ENCODE results near the gene CLP1. TPM values are rescaled to one million over a fixed set of nuclear protein-coding genes. Genes with fewer than 3 reads are reported as not detected.

CLP1 gene
- total RNA-seq, 1 donor from 2014 or later = 11.9 TPM

- intact Hi-C loops (cut with DNase I) = loop anchor here (5.0 to 10.0 kb wide), 2 partner anchors 72 to 305 kb away; partner anchors contain the start of genes P2RX3, SSRP1 and UBE2L6
- ATAC-seq = peak; percentile 18
- no peak for DNase-seq (ENCODE audit: low spot score)
These were observed 18.1 kb upstream of the CLP1 start for GRCh38 chr11:57639321-57640067.

DNA sequence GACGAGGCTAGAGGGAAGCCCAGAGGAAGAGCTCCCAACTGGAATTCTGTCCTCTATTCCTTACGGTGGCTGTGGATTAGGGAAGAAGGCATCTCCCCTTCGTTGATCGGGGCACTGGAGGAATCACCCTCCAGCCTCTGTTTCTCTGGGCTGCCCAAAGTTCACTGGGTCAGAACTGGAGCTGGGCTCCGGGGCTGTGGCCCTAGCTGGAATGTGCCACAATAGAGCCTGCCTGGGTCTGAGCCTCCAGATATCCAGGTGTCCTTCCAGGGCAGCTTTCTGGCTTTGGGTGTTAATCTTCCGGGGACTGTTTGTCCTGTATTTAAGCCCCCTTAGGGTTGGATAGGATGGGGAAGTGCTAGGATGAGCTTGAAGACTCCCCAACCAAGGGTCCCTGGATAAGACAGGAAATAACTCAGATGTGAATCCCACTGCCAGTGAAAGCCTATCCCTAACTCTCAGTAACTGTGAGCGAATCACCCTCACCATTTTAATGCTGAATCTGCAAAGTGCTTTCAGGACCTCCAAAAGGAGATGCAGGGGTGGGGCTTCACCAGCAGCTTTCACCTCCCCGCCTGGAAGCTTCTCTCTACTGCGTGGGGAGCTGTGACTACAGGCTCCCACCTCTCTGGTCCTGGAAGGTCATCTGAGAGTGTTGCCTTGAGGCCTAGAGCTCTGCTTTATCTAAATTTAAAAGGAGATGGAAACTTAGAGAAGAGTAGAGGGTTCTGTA lies 17.3 kb upstream of the CLP1 start:
- intact Hi-C loops (cut with DNase I) = loop anchor here (10.0 kb wide), 1 partner anchor 305 kb away; the partner anchor contains the start of genes P2RX3 and SSRP1
- no peak for DNase-seq (ENCODE audit: low spot score)
- ATAC-seq = no peak

- peak; percentile 26 for ATAC-seq
These were observed 16.4 kb upstream of the CLP1 start for GRCh38 chr11:57641011-57641807.

DNA sequence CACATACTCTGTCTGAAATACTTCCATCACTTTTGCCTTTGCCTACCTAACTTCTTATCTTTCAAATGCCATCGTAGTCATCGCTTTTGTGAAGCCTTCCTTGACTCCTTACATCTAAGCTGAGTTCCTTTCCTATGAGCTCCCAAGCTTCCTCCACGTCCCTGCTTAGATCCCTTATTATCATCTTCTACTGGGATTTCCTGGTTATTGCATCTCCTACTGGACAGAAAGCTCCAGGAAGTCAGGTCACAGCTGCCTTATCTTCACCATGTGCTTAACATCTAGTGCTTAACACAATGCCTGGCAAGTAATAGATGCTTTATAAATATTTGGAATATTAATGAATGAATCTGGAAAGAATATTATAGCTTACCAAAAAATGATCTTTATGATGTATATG lies 13.8 kb upstream of the CLP1 start:
- DNase-seq (ENCODE audit: low spot score) (no peak), ATAC-seq (no peak)
- intact Hi-C loops (cut with DNase I) = loop anchor here (10.0 kb wide), 1 partner anchor 309 kb away; the partner anchor contains the start of genes P2RX3 and SSRP1

More at GRCh38 chr11:57641011-57641807, 16.4 kb upstream of the CLP1 start:
- intact Hi-C loops (cut with DNase I) = loop anchor here (10.0 kb wide), 1 partner anchor 306 kb away; the partner anchor contains the start of genes P2RX3 and SSRP1
- no peak for DNase-seq (ENCODE audit: low spot score)

- intact Hi-C loops (cut with DNase I) = loop anchor here (10.0 kb wide), 1 partner anchor 310 kb away; the partner anchor contains the start of genes P2RX3 and SSRP1
- ATAC-seq (peak; percentile 75), DNase-seq (ENCODE audit: low spot score) (peak; percentile 90)
These were observed 12.5 kb upstream of the CLP1 start for GRCh38 chr11:57644748-57645688.

- intact Hi-C loops (cut with DNase I) = loop anchor here (10.0 kb wide), 1 partner anchor 311 kb away; the partner anchor contains the start of genes P2RX3 and SSRP1
- peak; percentile 1 for ATAC-seq
- peak; percentile 66 for DNase-seq (ENCODE audit: low spot score)
These were observed 11.9 kb upstream of the CLP1 start for GRCh38 chr11:57645689-57646085.

DNA sequence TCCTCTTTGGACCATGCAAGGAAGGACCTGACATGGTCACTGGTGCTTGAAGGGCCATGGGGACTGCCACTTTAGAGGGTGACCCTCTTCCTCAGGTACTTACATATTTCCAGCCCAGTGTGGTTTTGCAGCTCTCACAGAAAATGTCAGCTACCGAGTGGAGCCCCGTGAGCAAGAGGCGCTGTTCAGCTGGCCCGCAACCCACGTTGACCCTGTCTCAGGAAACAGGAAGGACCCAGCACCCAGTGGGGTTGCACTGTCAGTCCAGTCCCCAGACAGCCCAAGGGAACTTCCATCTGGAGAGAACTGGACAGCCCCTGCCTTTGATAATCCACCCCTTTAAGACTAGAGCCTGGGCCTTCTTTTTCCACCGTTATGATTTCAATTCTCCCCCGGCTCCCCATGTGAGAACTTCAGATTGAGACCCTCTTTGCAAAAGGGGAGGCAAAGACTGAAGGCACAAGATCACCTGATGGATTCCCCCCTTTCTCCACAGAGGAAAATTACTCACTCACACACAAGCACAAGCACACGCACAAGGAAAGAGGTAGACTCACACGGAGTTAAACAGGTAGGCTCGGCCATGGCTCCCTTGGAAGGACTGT lies 11.3 kb upstream of the CLP1 start:
- intact Hi-C loops (cut with DNase I) = loop anchor here (10.0 kb wide), 1 partner anchor 311 kb away; the partner anchor contains the start of genes P2RX3 and SSRP1
- ATAC-seq = no peak
- DNase-seq (ENCODE audit: low spot score) = no peak

DNA sequence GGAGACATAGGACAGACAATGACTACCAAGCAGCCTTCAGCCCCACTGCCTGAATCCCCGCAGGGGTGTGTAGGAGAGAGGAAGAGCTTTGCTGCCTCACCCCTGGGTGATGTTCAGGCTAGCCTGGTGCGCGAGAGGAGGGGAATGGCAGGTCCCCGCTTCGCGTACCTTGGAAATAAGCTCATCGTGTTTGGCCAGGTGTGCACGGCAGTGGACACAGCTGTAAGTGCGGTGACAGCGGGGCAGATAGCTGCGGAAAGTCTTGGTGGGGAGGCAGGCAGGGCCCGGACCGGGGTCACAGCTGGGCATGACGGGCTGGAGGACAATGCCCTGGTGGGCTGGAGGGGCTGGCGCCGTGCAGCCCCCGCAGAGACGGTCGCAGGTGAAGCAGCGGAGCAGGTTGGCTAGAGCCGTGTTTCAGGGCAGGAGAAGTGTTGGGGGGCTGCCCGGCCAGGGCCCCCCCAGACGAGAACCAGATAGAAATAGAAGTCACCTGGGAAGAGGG lies 10.7 kb upstream of the CLP1 start:
- intact Hi-C loops (cut with DNase I) = loop anchor here (10.0 kb wide), 1 partner anchor 312 kb away; the partner anchor contains the start of genes P2RX3 and SSRP1
- no peak for DNase-seq (ENCODE audit: low spot score)
- peak; percentile 1 for ATAC-seq

GRCh38 chr11:57647372-57647771 lies 10.2 kb upstream of the CLP1 start:
- ATAC-seq (no peak), DNase-seq (ENCODE audit: low spot score) (no peak)
- intact Hi-C loops (cut with DNase I) = loop anchor here (10.0 kb wide), 1 partner anchor 313 kb away; the partner anchor contains the start of genes P2RX3 and SSRP1

DNA sequence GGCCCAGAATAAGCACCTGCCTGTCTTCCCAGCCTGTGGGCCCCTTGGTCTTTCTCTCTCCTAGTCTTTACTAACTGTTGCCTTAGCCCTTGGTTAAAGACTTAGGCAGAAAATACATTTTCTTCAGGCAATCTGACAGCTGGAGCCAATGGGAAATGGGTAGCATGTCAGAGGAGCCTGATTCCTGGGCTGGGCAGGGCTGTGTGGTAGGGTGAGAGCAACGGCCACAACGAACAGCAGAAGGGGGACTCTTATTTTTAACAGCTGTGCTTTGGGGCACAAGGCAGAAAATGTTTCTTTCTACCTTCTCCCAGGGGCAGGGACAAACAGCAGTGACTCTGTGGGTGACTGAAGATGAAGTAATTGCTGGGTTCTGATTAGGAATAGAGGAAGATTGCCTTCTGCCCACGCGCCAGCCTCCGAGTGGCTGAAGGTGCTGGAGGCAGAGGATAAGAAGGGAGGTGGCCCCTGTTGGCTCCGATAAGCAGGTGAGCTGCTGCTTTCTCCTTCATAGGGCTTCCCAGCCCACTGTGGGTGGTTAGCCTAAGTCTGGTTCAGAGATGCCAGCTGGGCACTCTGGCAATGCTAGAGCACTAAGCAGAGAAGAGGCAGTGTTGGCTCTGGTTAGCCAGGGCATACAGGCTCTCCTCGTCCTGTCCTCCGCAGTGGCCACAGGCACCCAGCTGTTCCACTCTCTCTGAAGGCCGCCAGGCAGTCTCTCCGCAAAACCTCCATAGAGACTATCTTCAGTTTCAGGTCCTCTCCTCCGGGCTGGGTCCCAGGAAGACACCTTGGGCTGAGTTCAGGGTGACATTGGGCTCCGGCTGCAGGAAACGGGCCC lies 9.4 kb upstream of the CLP1 start:
- intact Hi-C loops (cut with DNase I) = loop anchor here (10.0 kb wide), 1 partner anchor 313 kb away; the partner anchor contains the start of genes P2RX3 and SSRP1
- DNase-seq (ENCODE audit: low spot score) = no peak
- ATAC-seq = no peak

GRCh38 chr11:57648801-57649735 lies 8.5 kb upstream of the CLP1 start:
- intact Hi-C loops (cut with DNase I) = loop anchor here (10.0 kb wide), 1 partner anchor 314 kb away; the partner anchor contains the start of genes P2RX3 and SSRP1
- ATAC-seq = no peak
- DNase-seq (ENCODE audit: low spot score) = no peak

DNA sequence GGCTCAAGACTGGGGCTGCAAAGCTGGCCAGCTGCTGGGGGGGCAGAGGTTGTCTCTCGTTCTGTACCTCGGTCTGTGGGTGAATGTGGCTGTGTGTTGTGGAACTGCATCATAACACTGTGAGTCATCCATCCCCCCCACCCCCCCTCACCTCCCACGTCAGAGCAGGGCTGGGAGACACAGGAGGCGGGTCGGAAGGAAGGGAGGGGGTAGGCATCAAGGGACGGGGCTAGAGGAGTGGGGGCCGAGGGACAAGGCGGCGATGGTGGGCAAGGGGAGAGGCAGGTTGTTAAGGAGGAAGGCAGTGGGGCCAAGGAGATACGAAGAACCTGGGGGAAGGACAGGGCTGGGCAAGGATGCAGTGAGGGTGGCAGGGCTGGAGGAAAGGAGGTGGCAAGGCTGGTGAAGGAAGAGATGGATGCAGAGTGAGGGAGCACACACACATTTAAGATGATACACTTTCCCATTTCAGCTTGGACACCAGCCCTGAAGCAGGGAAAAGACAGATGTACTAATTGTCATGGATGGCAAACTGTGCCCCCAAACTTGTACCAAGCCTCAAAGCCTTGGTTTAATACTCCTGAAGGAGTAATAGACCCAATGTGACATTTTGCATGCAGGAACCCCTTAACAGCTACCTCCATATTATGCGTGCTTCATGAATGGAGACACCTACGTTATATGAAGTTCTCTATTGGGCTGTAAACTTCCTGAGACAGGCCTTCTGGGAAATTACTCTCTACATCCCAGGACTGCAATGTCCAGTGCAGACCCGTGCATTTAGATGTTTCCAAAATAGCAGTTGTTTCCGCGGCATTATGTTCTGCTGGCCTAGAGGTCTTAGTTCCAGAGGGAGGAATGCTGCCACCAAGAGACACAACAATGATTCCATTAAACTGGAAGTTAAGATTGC lies 7.5 kb upstream of the CLP1 start, which contains the start of gene YPEL4:
Gene YPEL4 (minus strand): TSS at position 87 of the 913 bp plus-strand sequence. CDS start 2,805 bp downstream, outside the sequence.
- peak; percentile 74 for DNase-seq (ENCODE audit: low spot score)
- intact Hi-C loops (cut with DNase I) = loop anchor here (10.0 kb wide), 1 partner anchor 315 kb away; the partner anchor contains the start of genes P2RX3 and SSRP1
- ATAC-seq = peak; percentile 69

DNA sequence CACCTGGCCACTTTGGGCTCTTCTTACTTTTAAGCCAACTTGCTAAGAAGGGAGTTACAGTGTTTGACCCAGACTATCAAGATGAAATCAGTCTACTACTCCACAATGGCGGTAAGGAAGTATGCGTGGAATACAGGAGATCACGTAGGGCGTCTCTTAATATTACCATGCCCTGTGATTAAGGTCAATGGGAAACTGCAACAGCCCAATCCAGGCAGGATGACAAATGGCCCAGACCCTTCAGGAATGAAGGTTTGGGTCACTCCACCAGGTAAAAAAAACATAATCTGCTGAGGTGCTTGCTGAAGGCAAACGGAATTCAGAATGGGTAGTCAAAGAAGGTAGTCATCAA lies 6.8 kb upstream of the CLP1 start:
- intact Hi-C loops (cut with DNase I) = no loop called here
- no peak for DNase-seq (ENCODE audit: low spot score)
- no peak for ATAC-seq

- intact Hi-C loops (cut with DNase I) = no loop called here
- no peak for ATAC-seq
- no peak for DNase-seq (ENCODE audit: low spot score)
These were observed 6.2 kb upstream of the CLP1 start for GRCh38 chr11:57651408-57651807.

Measured in sciatic nerve (tissue), 2 donors.